SU-DHL-6 (cell line): ENCODE results near the gene PCLO.

ENCODE experiments used
- H2AFZ ChIP-seq: fragments of 200-600 bp; sonication (generic); 2 replicates; pipeline ENCODE4 v1.6.1; 2014; ENCODE audit warnings: low read depth, mild to moderate bottlenecking, moderate library complexity, mixed read lengths, antibody characterized with exemption, low read length; ENCODE audit not compliant: severe bottlenecking
- H3F3A ChIP-seq: fragments of 200-600 bp; shearing (Covaris generic); 2 replicates; pipeline ENCODE4 v1.6.0; 2016; ENCODE audit warnings: antibody characterized with exemption, mild to moderate bottlenecking; ENCODE audit not compliant: insufficient read depth
- H3K27ac ChIP-seq: fragments of 200-600 bp; sonication (generic); 2 replicates; pipeline ENCODE4 v1.5.1; 2016; ENCODE audit warnings: low read depth, mild to moderate bottlenecking, low read length, moderate library complexity, mixed read lengths
- H3K27me3 ChIP-seq: fragments of 200-600 bp; sonication (generic), shearing (Covaris generic); 2 replicates; pipeline ENCODE4 v1.6.0; 2014; ENCODE audit warnings: mild to moderate bottlenecking, low read length
- H3K36me3 ChIP-seq: fragments of 200-600 bp; sonication (generic); 2 replicates; pipeline ENCODE4 v1.6.1; 2014; ENCODE audit warnings: mild to moderate bottlenecking, low read length, mixed read lengths
- H3K4me2 ChIP-seq: fragments of 300-600, 200-600 bp; shearing (Covaris generic), sonication (generic); 2 replicates; pipeline ENCODE4 v1.6.0; 2014; ENCODE audit warnings: low read length, low read depth, mild to moderate bottlenecking; ENCODE audit not compliant: poor library complexity, severe bottlenecking
- H3K4me3 ChIP-seq: fragments of 200-600 bp; sonication (generic); 2 replicates; pipeline ENCODE4 v1.5.1; 2014; ENCODE audit warnings: antibody characterized with exemption, low read length, mild to moderate bottlenecking, mixed read lengths; ENCODE audit not compliant: insufficient read depth, poor library complexity, severe bottlenecking
- H3K79me2 ChIP-seq: fragments of 200-600 bp; sonication (generic); 2 replicates; pipeline ENCODE4 v1.6.1; 2014; ENCODE audit warnings: mild to moderate bottlenecking, low read length, moderate library complexity; ENCODE audit not compliant: insufficient read depth
- H3K9ac ChIP-seq: fragments of 200-600 bp; sonication (generic); 2 replicates; pipeline ENCODE4 v1.7.0; 2014; ENCODE audit warnings: mild to moderate bottlenecking, low read length
- H3K9me2 ChIP-seq: fragments of 200-600 bp; sonication (generic); replicated peaks from 2 replicates; pipeline ENCODE4 v1.6.1; 2014; ENCODE audit warnings: low read length; ENCODE audit not compliant: insufficient read depth
- H3K9me3 ChIP-seq: fragments of 200-600 bp; sonication (generic); 2 replicates; pipeline ENCODE4 v1.6.1; 2014; ENCODE audit warnings: low read length, mixed read lengths; ENCODE audit not compliant: insufficient read depth
- H4K20me1 ChIP-seq: fragments of 200-600 bp; sonication (generic); 2 replicates; pipeline ENCODE4 v1.6.1; 2014; ENCODE audit warnings: low read depth, mild to moderate bottlenecking, antibody characterized with exemption, low read length, moderate library complexity, mixed read lengths
- EZH2phosphoT487 ChIP-seq: fragments of 200-600 bp; sonication (generic), shearing (Covaris generic); conservative IDR thresholded peaks from 2 replicates; pipeline ENCODE4 v1.6.1; 2018; ENCODE audit warnings: mild to moderate bottlenecking, antibody characterized with exemption, low read length, moderate library complexity, mixed read lengths
- TF ChIP-seq, protein P1 (sequence below): fragments of 200-600 bp; sonication (generic); IDR thresholded peaks from one replicate; pipeline ENCODE4 v1.5.1; 2017; ENCODE audit warnings: antibody characterized with exemption, mild to moderate bottlenecking, low read length, moderate library complexity; ENCODE audit not compliant: insufficient read depth, poor library complexity, severe bottlenecking

The PCLO gene

DNA sequence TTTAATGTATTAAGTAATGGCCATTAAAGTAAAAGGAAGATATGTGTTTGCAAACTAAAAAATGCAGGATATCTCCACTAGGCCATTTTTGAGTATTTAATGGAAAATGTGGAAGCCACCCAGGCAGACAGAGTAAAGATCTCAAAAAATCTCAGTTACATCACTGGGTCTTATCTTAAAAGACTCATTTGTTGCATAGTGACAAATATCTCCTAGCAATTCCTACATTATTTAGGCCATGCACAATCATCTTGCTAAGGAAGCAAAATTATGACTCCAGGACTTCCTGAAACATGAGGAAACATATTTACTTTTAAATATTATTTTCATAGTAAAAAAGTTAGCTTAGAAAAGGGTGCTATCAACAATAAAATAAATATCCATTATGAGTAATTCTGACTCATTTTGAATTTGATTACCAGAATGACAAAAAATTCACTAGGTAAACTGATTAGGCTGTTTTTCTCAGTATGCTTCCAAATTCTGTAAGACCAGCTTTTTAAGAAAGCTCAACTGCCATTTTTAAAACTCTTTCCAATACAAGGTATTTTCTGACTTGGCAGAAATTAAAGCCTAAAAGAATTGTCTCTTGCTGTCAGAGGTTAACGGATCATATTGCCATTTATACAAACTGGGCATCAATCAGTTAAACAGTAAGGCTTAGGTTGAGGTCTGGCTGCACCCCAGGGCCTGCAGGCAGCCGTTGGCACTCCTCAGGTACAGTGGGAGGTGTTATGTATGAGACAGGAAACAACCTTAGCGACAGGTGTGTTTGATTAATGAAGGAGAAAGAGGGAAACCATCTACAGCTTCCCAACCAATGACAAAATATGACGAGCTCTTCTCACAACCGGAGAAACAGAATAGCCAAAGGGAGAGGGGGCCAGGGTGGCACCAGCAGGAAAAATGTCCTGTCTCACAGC, 31.8 kb downstream of the PCLO start:
- no peak overlapping the region for H3K9ac ChIP-seq
- no peaks in the 10 kb centered on the region for H4K20me1 ChIP-seq
- no peaks in the 10 kb centered on the region for H3F3A ChIP-seq
- H3K36me3 ChIP-seq = no peaks in the 10 kb centered on the region
- H3K4me2 ChIP-seq = no peak overlapping the region
- no peak overlapping the region for H3K27ac ChIP-seq
- no peak overlapping the region for H2AFZ ChIP-seq
- TF ChIP-seq, protein P1, sequence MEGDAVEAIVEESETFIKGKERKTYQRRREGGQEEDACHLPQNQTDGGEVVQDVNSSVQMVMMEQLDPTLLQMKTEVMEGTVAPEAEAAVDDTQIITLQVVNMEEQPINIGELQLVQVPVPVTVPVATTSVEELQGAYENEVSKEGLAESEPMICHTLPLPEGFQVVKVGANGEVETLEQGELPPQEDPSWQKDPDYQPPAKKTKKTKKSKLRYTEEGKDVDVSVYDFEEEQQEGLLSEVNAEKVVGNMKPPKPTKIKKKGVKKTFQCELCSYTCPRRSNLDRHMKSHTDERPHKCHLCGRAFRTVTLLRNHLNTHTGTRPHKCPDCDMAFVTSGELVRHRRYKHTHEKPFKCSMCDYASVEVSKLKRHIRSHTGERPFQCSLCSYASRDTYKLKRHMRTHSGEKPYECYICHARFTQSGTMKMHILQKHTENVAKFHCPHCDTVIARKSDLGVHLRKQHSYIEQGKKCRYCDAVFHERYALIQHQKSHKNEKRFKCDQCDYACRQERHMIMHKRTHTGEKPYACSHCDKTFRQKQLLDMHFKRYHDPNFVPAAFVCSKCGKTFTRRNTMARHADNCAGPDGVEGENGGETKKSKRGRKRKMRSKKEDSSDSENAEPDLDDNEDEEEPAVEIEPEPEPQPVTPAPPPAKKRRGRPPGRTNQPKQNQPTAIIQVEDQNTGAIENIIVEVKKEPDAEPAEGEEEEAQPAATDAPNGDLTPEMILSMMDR = no peak
- no peak for TF ChIP-seq EZH2phosphoT487
- H3K9me2 ChIP-seq = no peaks in the 10 kb centered on the region
- H3K9me3 ChIP-seq = no peaks in the 10 kb centered on the region
- H3K27me3 ChIP-seq = no peaks in the 10 kb centered on the region
- no peak overlapping the region for H3K4me3 ChIP-seq
- H3K79me2 ChIP-seq = no peaks in the 10 kb centered on the region

DNA sequence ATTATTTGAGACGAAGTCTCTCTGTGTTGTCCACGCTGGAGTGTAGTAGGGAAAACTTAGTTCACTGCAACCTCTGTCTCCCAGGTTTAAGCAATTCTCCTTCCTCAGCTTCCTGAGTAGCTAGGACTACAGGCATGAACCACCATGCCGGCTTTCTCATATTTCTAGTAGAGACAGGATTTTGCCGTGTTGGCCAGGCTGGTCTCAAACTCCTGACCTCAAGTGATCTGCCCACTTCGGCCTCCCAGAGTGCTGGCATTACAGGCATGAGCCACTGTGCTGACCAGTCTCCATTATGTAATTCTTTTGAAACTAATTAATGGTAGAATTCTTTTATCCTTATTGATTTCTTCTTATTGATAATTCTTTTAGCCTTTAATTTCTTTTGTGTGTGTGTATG, 32.5 kb downstream of the PCLO start:
- H3K79me2 ChIP-seq = no peaks in the 10 kb centered on the region
- no peak overlapping the region for H2AFZ ChIP-seq
- H3K36me3 ChIP-seq = no peaks in the 10 kb centered on the region
- H3K27me3 ChIP-seq = no peaks in the 10 kb centered on the region
- H3K9ac ChIP-seq = no peak overlapping the region
- H3K4me2 ChIP-seq = no peak overlapping the region
- no peaks in the 10 kb centered on the region for H3K9me2 ChIP-seq
- H4K20me1 ChIP-seq = no peaks in the 10 kb centered on the region
- H3F3A ChIP-seq = no peaks in the 10 kb centered on the region
- H3K4me3 ChIP-seq = no peak overlapping the region
- no peak overlapping the region for H3K27ac ChIP-seq
- no peak for TF ChIP-seq EZH2phosphoT487
- TF ChIP-seq, protein P1 = no peak
- H3K9me3 ChIP-seq = no peaks in the 10 kb centered on the region

- no peaks in the 10 kb centered on the region for H3K9me3 ChIP-seq
These were observed 43.2 kb downstream of the PCLO start for GRCh38 chr7:83119494-83119893.

More at GRCh38 chr7:83119494-83119893, 43.2 kb downstream of the PCLO start:
- no peak for TF ChIP-seq EZH2phosphoT487
- TF ChIP-seq, protein P1 = no peak
- Histone ChIP-seq H2AFZ (no peak overlapping the region), H3F3A (no peaks in the 10 kb centered on the region), H3K27ac (no peak overlapping the region), H3K4me3 (no peak overlapping the region), H3K9me2 (no peaks in the 10 kb centered on the region), H3K27me3 (no peaks in the 10 kb centered on the region), H3K4me2 (no peak overlapping the region), H4K20me1 (no peaks in the 10 kb centered on the region), H3K9ac (no peak overlapping the region), H3K36me3 (no peaks in the 10 kb centered on the region), H3K79me2 (no peaks in the 10 kb centered on the region)
